Suprapubic skin (tissue), 4 donors: Measurements from ENCODE around the gene TNS1. TPM values are rescaled to one million over a fixed set of nuclear protein-coding genes. Genes with fewer than 3 reads are reported as not detected.

Source experiments
- DNase-seq, 2 donors: peaks; one replicate each; pipeline ENCODE4 v3.0.0-alpha.2; 2019; ENCODE audit warnings: low spot score in 2 of 2
- H3K27ac ChIP-seq: fragments of 200-600 bp; sonication (generic); one replicate; pipeline ENCODE4 v1.5.1; 2019
- H3K27me3 ChIP-seq: fragments of 200-600 bp; sonication (generic); one replicate; pipeline ENCODE4 v1.5.1; 2019
- H3K36me3 ChIP-seq: fragments of 200-600 bp; sonication (generic); one replicate; pipeline ENCODE4 v1.5.1; 2019
- H3K4me1 ChIP-seq: fragments of 200-600 bp; sonication (generic); one replicate; pipeline ENCODE4 v1.5.1; 2019
- H3K4me3 ChIP-seq: fragments of 200-600 bp; sonication (generic); one replicate; pipeline ENCODE4 v1.5.1; 2019; ENCODE audit warnings: mild to moderate bottlenecking
- H3K9me3 ChIP-seq: fragments of 200-600 bp; sonication (generic); one replicate; pipeline ENCODE4 v1.5.1; 2019
- CTCF ChIP-seq, 2 donors: fragments of 200-600 bp in 1 of 2; fragments of 450-650 bp in 1 of 2; sonication (generic) in 1 of 2; IDR thresholded peaks; one replicate each; pipeline ENCODE4 v1.5.1; 2016 to 2019; ENCODE audit warnings: antibody characterized with exemption in 2 of 2, mild to moderate bottlenecking in 1 of 2, moderate library complexity in 1 of 2
- EP300 ChIP-seq: sonication (generic); formaldehyde crosslinking; IDR thresholded peaks from one replicate; pipeline ENCODE4 v1.6.1; 2017; ENCODE audit warnings: antibody characterized with exemption
- POLR2A ChIP-seq, 2 donors: fragments of 450-650 bp; IDR thresholded peaks; one replicate each; pipeline ENCODE4 v1.6.1; 2017; ENCODE audit warnings: antibody characterized with exemption in 2 of 2, mild to moderate bottlenecking in 2 of 2, moderate library complexity in 2 of 2
- POLR2AphosphoS5 ChIP-seq, 3 donors: sonication (generic); formaldehyde crosslinking; IDR thresholded peaks; one replicate each; pipeline ENCODE4 v1.6.1; 2017; ENCODE audit warnings: antibody characterized with exemption in 3 of 3
- WGBS: methylation state at CpG from one replicate; pipeline ENCODE4 v1.1.5; 2018; 5-methylcytosine and 5-hydroxymethylcytosine counted together
- total RNA-seq, 4 donors: library from RNA; depleted of rRNA; stranded (reverse); fragments of >200 nt; gene quantifications; one replicate each; pipeline ENCODE4 v1.1.0, GENCODE V29; 2016

Gene TNS1
- total RNA-seq, 4 donors from 2014 or later = 64.1 to 145 (median 99.5) TPM

DNA sequence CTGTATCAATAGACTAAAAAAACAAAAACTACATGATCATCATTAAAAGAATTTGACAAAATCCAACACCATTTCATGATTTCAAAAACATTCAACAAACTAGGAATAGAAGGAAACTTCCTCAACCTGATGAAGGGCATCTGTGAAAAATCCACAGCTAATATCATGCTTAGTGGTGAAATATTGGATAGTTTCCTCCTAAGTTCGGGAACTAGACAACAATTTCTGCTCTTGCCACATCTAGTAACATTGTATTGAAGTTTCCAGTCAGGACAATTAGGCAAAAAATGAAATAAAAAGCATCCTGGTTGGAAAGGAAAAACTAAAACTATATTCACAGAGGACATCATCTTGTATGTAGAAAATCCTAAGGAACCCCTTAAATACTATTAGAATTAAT, 34.8 kb downstream of the TNS1 start:
- 35% methylated on average over 1 of the region's 1 CpG for WGBS
- TF ChIP-seq POLR2A (IDR thresholded peaks at IDR 0.05) (no peak), POLR2AphosphoS5 (IDR thresholded peaks at IDR 0.05) (no peak), EP300 (no peak)
- Histone ChIP-seq H3K27ac (no peak overlapping the region), H3K36me3 (no peaks in the 10 kb centered on the region), H3K4me1 (peaks cover 44% of the 10 kb centered on the region), H3K9me3 (no peaks in the 10 kb centered on the region), H3K27me3 (no peaks in the 10 kb centered on the region), H3K4me3 (no peak overlapping the region)
- no peak for DNase-seq

GRCh38 chr2:217966423-217967070, 36.2 kb downstream of the TNS1 start:
- H3K4me3 ChIP-seq = no peak overlapping the region
- no peaks in the 10 kb centered on the region for H3K9me3 ChIP-seq
- H3K27me3 ChIP-seq = no peaks in the 10 kb centered on the region
- peaks cover 38% of the 10 kb centered on the region for H3K4me1 ChIP-seq
- TF ChIP-seq CTCF (IDR thresholded peaks at IDR 0.05) (no peak), POLR2A (IDR thresholded peaks at IDR 0.05) (no peak), EP300 (no peak), POLR2AphosphoS5 (IDR thresholded peaks at IDR 0.05) (no peak)
- no peak overlapping the region for H3K27ac ChIP-seq
- peak; percentile 24 to 44 for DNase-seq
- H3K36me3 ChIP-seq = no peaks in the 10 kb centered on the region
- 82% methylated on average over 10 of the region's 10 CpGs for WGBS

DNA sequence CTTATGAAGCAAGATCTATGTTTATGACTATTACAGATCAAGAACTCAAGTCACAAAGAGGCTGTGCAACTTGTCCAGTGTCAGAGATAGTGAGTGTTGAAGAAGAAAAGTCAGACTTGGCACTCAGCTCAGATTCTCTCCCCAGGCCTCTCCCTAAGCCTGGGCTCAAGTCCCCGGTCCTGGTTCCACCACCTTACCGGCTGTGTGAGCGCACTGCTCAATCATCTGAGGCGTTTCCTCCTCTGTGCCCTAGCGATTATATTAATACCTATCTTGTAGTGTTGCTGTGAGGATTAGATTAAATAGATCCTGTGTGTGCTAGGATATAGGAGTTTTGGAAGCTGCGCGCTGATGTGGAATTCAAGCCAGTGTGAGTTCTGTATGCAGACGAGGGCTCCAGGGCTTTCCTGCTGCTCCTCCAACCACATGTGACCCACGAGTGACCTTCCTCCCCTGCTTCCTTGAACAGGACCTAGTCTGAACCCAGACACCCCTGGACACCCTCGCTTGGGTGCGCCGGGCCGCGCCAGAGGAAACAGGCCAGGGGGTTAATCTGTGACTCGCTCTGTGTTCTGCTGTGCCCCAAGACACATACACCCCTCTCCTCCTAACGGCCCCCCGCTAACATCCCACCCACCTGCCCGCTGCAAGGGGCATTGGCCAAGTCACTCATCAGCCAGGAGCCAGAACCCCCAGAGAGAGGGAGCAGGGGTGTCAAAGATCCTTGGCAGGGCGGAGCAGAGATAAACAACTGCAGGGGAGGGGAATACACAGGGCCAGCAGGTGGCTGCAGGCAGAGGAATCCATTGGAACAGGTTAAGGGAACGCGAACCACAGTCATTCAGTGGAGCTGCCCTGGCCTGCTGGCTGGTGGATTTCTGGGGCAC, 38.3 kb downstream of the TNS1 start:
- WGBS = 65% methylated on average over 21 of the region's 21 CpGs
- Histone ChIP-seq H3K27me3 (no peaks in the 10 kb centered on the region), H3K36me3 (no peaks in the 10 kb centered on the region), H3K9me3 (no peaks in the 10 kb centered on the region), H3K27ac (peak overlapping the region; percentile 47), H3K4me1 (peaks cover 38% of the 10 kb centered on the region), H3K4me3 (no peak overlapping the region)
- TF ChIP-seq POLR2AphosphoS5 (IDR thresholded peaks at IDR 0.05) (no peak), CTCF (IDR thresholded peaks at IDR 0.05) (no peak), EP300 (no peak), POLR2A (IDR thresholded peaks at IDR 0.05) (no peak)
- DNase-seq = peak; percentile 57 to 69

- WGBS = 74% methylated on average over 4 of the region's 4 CpGs
- no peaks in the 10 kb centered on the region for H3K36me3 ChIP-seq
- no peak overlapping the region for H3K27ac ChIP-seq
- TF ChIP-seq EP300 (no peak), CTCF (IDR thresholded peaks at IDR 0.05) (no peak), POLR2A (IDR thresholded peaks at IDR 0.05) (no peak), POLR2AphosphoS5 (IDR thresholded peaks at IDR 0.05) (no peak)
- H3K9me3 ChIP-seq = no peaks in the 10 kb centered on the region
- no peak overlapping the region for H3K4me3 ChIP-seq
- H3K4me1 ChIP-seq = peaks cover 29% of the 10 kb centered on the region
- H3K27me3 ChIP-seq = no peaks in the 10 kb centered on the region
- peak; percentile 49 to 52 for DNase-seq
These were observed 42.4 kb downstream of the TNS1 start for GRCh38 chr2:217960351-217960750.

GRCh38 chr2:217959723-217960122, 43.1 kb downstream of the TNS1 start:
- H3K9me3 ChIP-seq = no peaks in the 10 kb centered on the region
- H3K36me3 ChIP-seq = no peaks in the 10 kb centered on the region
- H3K4me1 ChIP-seq = peaks cover 29% of the 10 kb centered on the region
- 80% methylated on average over 8 of the region's 8 CpGs for WGBS
- no peak overlapping the region for H3K4me3 ChIP-seq
- TF ChIP-seq CTCF (IDR thresholded peaks at IDR 0.05) (no peak), POLR2AphosphoS5 (IDR thresholded peaks at IDR 0.05) (no peak), POLR2A (IDR thresholded peaks at IDR 0.05) (no peak), EP300 (no peak)
- H3K27me3 ChIP-seq = no peaks in the 10 kb centered on the region
- no peak overlapping the region for H3K27ac ChIP-seq
- DNase-seq = peak; percentile 51 to 53
